ENCODE data around the gene CDC7. TPM values are rescaled to one million over a fixed set of nuclear protein-coding genes. Genes with fewer than 3 reads are reported as not detected.

CDC7 gene
- total RNA-seq, 1 donor from 2014 or later = 4.3 TPM

DNA sequence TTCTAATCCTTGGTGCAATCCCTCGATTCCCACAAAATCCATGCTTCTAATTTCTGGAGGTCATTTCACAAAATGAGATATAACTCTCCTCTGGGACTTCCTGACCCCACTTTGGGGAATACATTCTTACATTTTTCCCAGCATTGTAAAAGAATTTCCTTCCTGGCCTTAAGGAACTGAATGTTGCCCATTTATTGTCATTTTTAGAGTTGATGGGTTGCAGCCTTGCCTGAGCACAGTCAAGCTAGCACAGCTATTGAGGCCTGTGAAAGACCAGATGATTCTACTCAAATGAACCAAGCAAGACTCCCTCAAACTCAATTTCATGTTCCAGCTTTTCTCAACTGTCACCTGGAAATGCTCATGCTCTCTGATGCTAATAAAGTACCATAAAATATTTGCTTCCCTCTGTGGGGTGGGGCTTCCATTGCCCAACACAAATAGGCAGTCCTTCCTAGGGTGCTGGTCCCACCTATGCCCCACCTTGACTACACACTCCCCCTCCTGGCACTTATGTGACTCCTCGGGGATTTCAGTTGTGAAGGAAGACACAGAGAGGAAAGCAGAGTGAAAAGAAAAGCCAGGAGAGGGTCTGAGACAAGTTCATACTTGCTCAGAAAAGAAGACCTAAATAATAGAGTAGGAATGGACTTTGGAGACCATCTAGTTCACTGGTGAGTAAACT, 24.0 kb upstream of the CDC7 start:
- Mint-ChIP-seq H3K36me3 (ENCODE audit: unreplicated experiment) (no peaks in the 10 kb centered on the region), H3K27me3 (ENCODE audit: unreplicated experiment) (peaks cover 2% of the 10 kb centered on the region), H3K4me1 (ENCODE audit: unreplicated experiment) (no peaks in the 10 kb centered on the region), H3K4me3 (ENCODE audit: unreplicated experiment) (no peak overlapping the region), H3K27ac (ENCODE audit: unreplicated experiment) (no peak overlapping the region), H3K9me3 (ENCODE audit: unreplicated experiment) (no peaks in the 10 kb centered on the region)
- TF ChIP-seq, protein P1, sequence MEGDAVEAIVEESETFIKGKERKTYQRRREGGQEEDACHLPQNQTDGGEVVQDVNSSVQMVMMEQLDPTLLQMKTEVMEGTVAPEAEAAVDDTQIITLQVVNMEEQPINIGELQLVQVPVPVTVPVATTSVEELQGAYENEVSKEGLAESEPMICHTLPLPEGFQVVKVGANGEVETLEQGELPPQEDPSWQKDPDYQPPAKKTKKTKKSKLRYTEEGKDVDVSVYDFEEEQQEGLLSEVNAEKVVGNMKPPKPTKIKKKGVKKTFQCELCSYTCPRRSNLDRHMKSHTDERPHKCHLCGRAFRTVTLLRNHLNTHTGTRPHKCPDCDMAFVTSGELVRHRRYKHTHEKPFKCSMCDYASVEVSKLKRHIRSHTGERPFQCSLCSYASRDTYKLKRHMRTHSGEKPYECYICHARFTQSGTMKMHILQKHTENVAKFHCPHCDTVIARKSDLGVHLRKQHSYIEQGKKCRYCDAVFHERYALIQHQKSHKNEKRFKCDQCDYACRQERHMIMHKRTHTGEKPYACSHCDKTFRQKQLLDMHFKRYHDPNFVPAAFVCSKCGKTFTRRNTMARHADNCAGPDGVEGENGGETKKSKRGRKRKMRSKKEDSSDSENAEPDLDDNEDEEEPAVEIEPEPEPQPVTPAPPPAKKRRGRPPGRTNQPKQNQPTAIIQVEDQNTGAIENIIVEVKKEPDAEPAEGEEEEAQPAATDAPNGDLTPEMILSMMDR (IDR thresholded peaks at IDR 0.05) = no peak
- no peak for DNase-seq (ENCODE audit: extremely low spot score, unreplicated experiment)

DNA sequence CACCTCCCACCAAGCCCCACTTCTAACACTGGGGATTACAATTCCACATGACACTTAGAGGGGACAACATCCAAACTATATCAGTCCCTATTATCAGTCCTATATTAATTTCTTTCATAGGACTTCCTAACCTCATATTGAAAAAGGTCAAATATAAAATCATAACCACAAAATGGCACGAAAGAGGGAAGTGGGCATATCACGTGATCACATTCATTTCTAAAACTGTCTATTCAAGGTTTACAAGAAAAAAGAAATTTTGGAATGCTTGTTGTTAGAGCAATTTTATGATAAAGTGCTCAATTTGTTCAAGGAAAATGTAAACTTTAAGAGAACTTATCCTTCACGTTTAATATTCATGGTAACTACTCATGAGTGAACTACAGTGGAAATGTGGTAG, 13.2 kb upstream of the CDC7 start:
- DNase-seq (ENCODE audit: extremely low spot score, unreplicated experiment) = no peak
- Mint-ChIP-seq H3K36me3 (ENCODE audit: unreplicated experiment) (no peaks in the 10 kb centered on the region), H3K27me3 (ENCODE audit: unreplicated experiment) (peaks cover 33% of the 10 kb centered on the region), H3K4me3 (ENCODE audit: unreplicated experiment) (no peak overlapping the region), H3K9me3 (ENCODE audit: unreplicated experiment) (no peaks in the 10 kb centered on the region), H3K27ac (ENCODE audit: unreplicated experiment) (no peak overlapping the region), H3K4me1 (ENCODE audit: unreplicated experiment) (no peaks in the 10 kb centered on the region)
- TF ChIP-seq, protein P1 (IDR thresholded peaks at IDR 0.05) = no peak

DNA sequence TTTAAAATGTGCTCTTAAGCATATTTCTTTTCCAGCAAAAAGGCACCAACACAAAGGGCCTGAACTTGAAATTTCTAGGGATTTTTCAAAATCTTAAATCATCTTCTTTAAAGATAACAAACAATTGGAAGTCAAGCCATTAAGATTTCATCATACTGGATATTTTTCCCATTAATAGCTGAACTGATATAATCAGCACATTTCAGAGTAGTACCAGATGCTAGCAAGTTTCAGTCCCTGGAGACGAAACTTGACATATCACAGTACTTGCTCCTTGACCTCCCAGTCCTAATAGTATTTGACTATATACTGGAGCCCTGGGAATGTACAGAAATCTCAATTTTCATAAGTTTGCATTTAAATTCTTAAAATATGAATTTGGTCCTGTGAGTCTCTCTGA, 10.2 kb upstream of the CDC7 start:
- no peak overlapping the region for H3K27ac Mint-ChIP-seq (ENCODE audit: unreplicated experiment)
- DNase-seq (ENCODE audit: extremely low spot score, unreplicated experiment) = no peak
- TF ChIP-seq, protein P1 (IDR thresholded peaks at IDR 0.05) = no peak
- no peaks in the 10 kb centered on the region for H3K36me3 Mint-ChIP-seq (ENCODE audit: unreplicated experiment)
- no peak overlapping the region for H3K4me3 Mint-ChIP-seq (ENCODE audit: unreplicated experiment)
- no peaks in the 10 kb centered on the region for H3K9me3 Mint-ChIP-seq (ENCODE audit: unreplicated experiment)
- peaks cover 31% of the 10 kb centered on the region for H3K27me3 Mint-ChIP-seq (ENCODE audit: unreplicated experiment)
- no peaks in the 10 kb centered on the region for H3K4me1 Mint-ChIP-seq (ENCODE audit: unreplicated experiment)

GRCh38 chr1:91498035-91498434, 2.6 kb upstream of the CDC7 start:
- Mint-ChIP-seq H3K4me1 (ENCODE audit: unreplicated experiment) (peaks cover 15% of the 10 kb centered on the region), H3K27me3 (ENCODE audit: unreplicated experiment) (peaks cover 9% of the 10 kb centered on the region), H3K36me3 (ENCODE audit: unreplicated experiment) (no peaks in the 10 kb centered on the region), H3K27ac (ENCODE audit: unreplicated experiment) (no peak overlapping the region), H3K9me3 (ENCODE audit: unreplicated experiment) (no peaks in the 10 kb centered on the region), H3K4me3 (ENCODE audit: unreplicated experiment) (no peak overlapping the region)
- TF ChIP-seq, protein P1 (IDR thresholded peaks at IDR 0.05) = no peak
- no peak for DNase-seq (ENCODE audit: extremely low spot score, unreplicated experiment)

GRCh38 chr1:91498498-91499245, 2.0 kb upstream of the CDC7 start:
- TF ChIP-seq, protein P1 (IDR thresholded peaks at IDR 0.05) = no peak
- no peak for DNase-seq (ENCODE audit: extremely low spot score, unreplicated experiment)
- Mint-ChIP-seq H3K27me3 (ENCODE audit: unreplicated experiment) (peaks cover 9% of the 10 kb centered on the region), H3K9me3 (ENCODE audit: unreplicated experiment) (no peaks in the 10 kb centered on the region), H3K36me3 (ENCODE audit: unreplicated experiment) (no peaks in the 10 kb centered on the region), H3K4me3 (ENCODE audit: unreplicated experiment) (no peak overlapping the region), H3K4me1 (ENCODE audit: unreplicated experiment) (peaks cover 15% of the 10 kb centered on the region), H3K27ac (ENCODE audit: unreplicated experiment) (no peak overlapping the region)
